ENCODE data around the gene RPIA.
"Not testable (repeated sequence)": the region's sequence is repeated elsewhere in the genome, so short reads cannot be mapped to it uniquely, and the experiment has no call there.

RPIA gene

DNA sequence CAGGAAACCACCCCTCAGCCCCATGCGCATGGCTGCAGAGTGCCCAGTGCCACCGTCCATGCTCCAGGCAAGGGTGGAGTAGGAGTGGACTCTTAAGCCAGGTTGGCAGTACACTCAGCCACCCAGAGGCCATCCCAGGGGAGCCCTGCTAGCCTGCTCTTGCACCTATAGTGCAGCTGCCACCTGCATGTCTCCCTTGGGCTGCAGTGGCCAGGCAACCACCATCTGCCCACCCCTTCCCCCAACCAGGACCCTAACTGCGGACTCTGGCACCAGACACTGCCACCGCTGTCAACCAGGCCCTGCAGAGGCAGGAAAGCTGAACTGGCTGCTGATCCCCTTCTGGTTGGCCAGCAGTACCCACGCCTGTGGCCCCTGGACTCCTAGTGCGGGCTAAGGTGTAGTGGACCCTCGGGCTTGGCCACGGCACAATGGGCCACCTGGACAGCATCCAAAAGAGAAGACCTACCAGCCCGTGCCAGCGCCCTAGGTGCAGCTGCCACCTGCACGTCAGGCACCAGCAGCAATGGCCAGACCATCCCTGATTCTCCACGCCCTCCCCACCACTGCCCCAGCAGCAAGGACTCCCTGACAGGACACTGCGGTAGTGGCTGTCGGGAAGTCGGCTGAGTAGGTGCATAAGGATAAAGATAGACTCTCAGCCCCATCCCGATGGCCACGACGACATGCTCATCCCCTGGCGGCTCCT lies 72.8 kb downstream of the RPIA start:
- H3K4me1 ChIP-seq (ENCODE audit: control extremely low read depth in 1 of 4, control insufficient read depth in 4 of 4, insufficient read depth in 4 of 4, low read length in 3 of 4): peaks cover 0 to 16% (median 11%) of the 10 kb centered on the region in 4 experiments
- peak overlapping the region in 2 of 7 experiments; percentile 55 to 61 for H3K4me3 ChIP-seq (ENCODE audit: control insufficient read depth in 1 of 7, extremely low read depth in 1 of 7, insufficient read depth in 4 of 7, low read depth in 2 of 7, low read length in 6 of 7)
- ChIA-PET CTCF (no interaction called here), POLR2A (no interaction called here)
- H3K27me3 ChIP-seq (replicated peaks in 2 of 5; ENCODE audit: control insufficient read depth in 4 of 5, insufficient read depth in 5 of 5, low read length in 4 of 5): peaks cover 0 to 22% (median 0%) of the 10 kb centered on the region in 5 experiments
- no peak overlapping the region for H3K27ac ChIP-seq (ENCODE audit: insufficient read depth in 1 of 2, low read depth in 1 of 2, low read length in 2 of 2, poor library complexity in 1 of 2, severe bottlenecking in 2 of 2)
- WGBS (ENCODE audit: insufficient coverage): 90% methylated on average over 14 of the region's 19 CpGs
- no peak for DNase-seq
- peaks cover 0 to 3% (median 1%) of the 10 kb centered on the region in 5 experiments for H3K9me3 ChIP-seq (ENCODE audit: control extremely low read depth in 1 of 5, control insufficient read depth in 4 of 5, insufficient read depth in 2 of 5, low read depth in 1 of 5, low read length in 4 of 5)
- no peaks in the 10 kb centered on the region for H3K36me3 ChIP-seq (ENCODE audit: control insufficient read depth in 4 of 4, insufficient read depth in 4 of 4, low read length in 3 of 4)

- peak in 1 of 3 donors; percentile 36 for DNase-seq
- ChIA-PET CTCF (interaction anchor here (1.3 kb wide), 1 partner anchor 18 kb away, joined by 3 read pairs; no protein-coding TSS in a partner anchor), POLR2A (no interaction called here)
- WGBS (ENCODE audit: insufficient coverage): 35% methylated on average over 18 of the region's 22 CpGs
- Histone ChIP-seq H3K27ac (ENCODE audit: insufficient read depth in 1 of 2, low read depth in 1 of 2, low read length in 2 of 2, poor library complexity in 1 of 2, severe bottlenecking in 2 of 2) (no peak overlapping the region), H3K36me3 (ENCODE audit: control insufficient read depth in 4 of 4, insufficient read depth in 4 of 4, low read length in 3 of 4) (no peaks in the 10 kb centered on the region), H3K9me3 (ENCODE audit: control extremely low read depth in 1 of 5, control insufficient read depth in 4 of 5, insufficient read depth in 2 of 5, low read depth in 1 of 5, low read length in 4 of 5) (peaks cover 0 to 3% (median 0%) of the 10 kb centered on the region in 5 experiments), H3K4me3 (ENCODE audit: control insufficient read depth in 1 of 7, extremely low read depth in 1 of 7, insufficient read depth in 4 of 7, low read depth in 2 of 7, low read length in 6 of 7) (peak overlapping the region in 5 of 7 experiments; percentile 20 to 68 (median 55)), H3K27me3 (replicated peaks in 2 of 5; ENCODE audit: control insufficient read depth in 4 of 5, insufficient read depth in 5 of 5, low read length in 4 of 5) (peaks cover 0 to 22% (median 0%) of the 10 kb centered on the region in 5 experiments), H3K4me1 (ENCODE audit: control extremely low read depth in 1 of 4, control insufficient read depth in 4 of 4, insufficient read depth in 4 of 4, low read length in 3 of 4) (peaks cover 0 to 16% (median 11%) of the 10 kb centered on the region in 4 experiments)
Measured at GRCh38 chr2:88764850-88765153, 73.3 kb downstream of the RPIA start.

DNA sequence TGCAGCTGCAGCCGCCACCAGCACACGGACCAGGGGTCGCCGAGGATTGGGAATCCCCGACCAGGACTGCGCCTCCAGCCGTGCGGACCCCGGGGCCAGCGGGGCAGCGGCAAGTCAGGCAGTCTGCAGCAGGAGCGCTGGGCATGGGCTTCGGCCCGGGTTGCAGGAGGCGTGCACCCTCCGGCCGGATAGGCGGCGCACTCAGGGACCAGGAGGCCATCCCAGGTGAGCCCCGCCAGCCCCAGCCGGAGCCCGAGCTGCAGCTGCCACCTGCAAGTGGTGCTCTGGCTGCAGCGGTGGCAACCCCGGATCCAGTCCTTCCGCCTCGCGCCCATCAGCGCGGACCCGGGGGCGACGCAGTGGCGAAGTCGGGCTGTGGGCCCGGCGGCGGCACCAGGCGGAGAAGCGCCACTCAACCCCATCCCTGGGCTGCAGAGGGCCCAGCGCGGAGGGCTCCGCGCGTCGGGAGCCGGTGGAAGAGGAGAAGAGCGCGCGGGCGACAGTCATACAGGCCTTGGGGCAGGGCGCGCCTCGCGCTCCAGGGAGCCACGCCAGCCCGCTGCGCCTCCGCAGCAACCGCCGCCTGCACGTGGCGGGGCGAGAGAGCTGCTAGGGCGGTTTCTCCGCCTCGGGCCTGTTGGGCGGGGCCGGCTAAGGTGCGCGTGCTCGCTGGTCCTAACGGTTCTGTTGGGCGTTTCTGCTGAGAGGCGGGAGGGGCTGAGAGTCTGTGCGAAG lies 73.8 kb downstream of the RPIA start:
- Histone ChIP-seq H3K36me3 (ENCODE audit: control insufficient read depth in 4 of 4, insufficient read depth in 4 of 4, low read length in 3 of 4) (no peaks in the 10 kb centered on the region), H3K27ac (ENCODE audit: insufficient read depth in 1 of 2, low read depth in 1 of 2, low read length in 2 of 2, poor library complexity in 1 of 2, severe bottlenecking in 2 of 2) (no peak overlapping the region), H3K27me3 (replicated peaks in 2 of 5; ENCODE audit: control insufficient read depth in 4 of 5, insufficient read depth in 5 of 5, low read length in 4 of 5) (peaks cover 0 to 22% (median 0%) of the 10 kb centered on the region in 5 experiments), H3K4me3 (ENCODE audit: control insufficient read depth in 1 of 7, extremely low read depth in 1 of 7, insufficient read depth in 4 of 7, low read depth in 2 of 7, low read length in 6 of 7) (peak overlapping the region in 6 of 7 experiments; percentile 20 to 68 (median 50)), H3K4me1 (ENCODE audit: control extremely low read depth in 1 of 4, control insufficient read depth in 4 of 4, insufficient read depth in 4 of 4, low read length in 3 of 4) (peaks cover 0 to 16% (median 11%) of the 10 kb centered on the region in 4 experiments), H3K9me3 (ENCODE audit: control extremely low read depth in 1 of 5, control insufficient read depth in 4 of 5, insufficient read depth in 2 of 5, low read depth in 1 of 5, low read length in 4 of 5) (peaks cover 0 to 2% (median 0%) of the 10 kb centered on the region in 5 experiments)
- ChIA-PET CTCF (interaction anchor here (1.0 to 1.3 kb wide), 2 partner anchors 11 to 18 kb away, joined by 3 to 6 read pairs; no protein-coding TSS in a partner anchor), POLR2A (no interaction called here)
- WGBS (ENCODE audit: insufficient coverage): 2% methylated on average over 70 of the region's 75 CpGs
- peak; percentile 54 to 87 (median 81) for DNase-seq

DNA sequence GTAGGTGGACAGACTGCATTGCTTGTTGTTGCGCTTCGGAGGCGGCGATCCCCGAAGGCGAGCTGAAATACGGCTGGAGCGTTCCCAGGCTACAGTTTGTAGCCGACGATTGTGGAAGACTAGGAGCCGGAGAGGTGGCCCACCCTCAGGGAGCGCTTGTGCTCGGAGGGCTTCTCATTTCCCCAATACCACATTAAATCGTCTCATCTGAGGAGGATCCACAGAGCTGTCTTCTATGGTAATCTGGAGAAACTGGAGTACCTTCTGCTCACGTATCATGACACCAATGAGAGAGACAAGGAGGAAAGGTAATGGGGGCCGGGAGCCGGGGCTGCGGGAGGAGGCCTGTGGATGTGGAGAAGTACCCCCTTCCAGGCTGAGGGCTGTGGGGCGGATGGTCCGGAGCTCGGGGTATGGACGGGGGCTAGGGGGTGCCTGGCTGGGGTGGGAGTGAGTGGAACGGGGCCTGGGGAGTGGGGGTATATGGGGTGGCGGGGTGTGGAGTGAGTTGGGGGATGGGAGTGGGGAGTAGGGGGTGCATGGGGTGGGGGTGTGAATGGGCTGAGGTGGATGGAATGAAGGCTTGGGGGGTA lies 74.5 kb downstream of the RPIA start:
- H3K27me3 ChIP-seq (replicated peaks in 2 of 5; ENCODE audit: control insufficient read depth in 4 of 5, insufficient read depth in 5 of 5, low read length in 4 of 5): peaks cover 0 to 22% (median 0%) of the 10 kb centered on the region in 5 experiments
- WGBS (ENCODE audit: insufficient coverage): 24% methylated on average over 13 of the region's 24 CpGs
- H3K27ac ChIP-seq (ENCODE audit: insufficient read depth in 1 of 2, low read depth in 1 of 2, low read length in 2 of 2, poor library complexity in 1 of 2, severe bottlenecking in 2 of 2); DNase-seq; H3K36me3 ChIP-seq (ENCODE audit: control insufficient read depth in 4 of 4, insufficient read depth in 4 of 4, low read length in 3 of 4); POLR2A ChIA-PET; H3K9me3 ChIP-seq (ENCODE audit: control extremely low read depth in 1 of 5, control insufficient read depth in 4 of 5, insufficient read depth in 2 of 5, low read depth in 1 of 5, low read length in 4 of 5): not testable (repeated sequence)
- CTCF ChIA-PET: interaction anchor here (1.0 to 1.3 kb wide), 2 partner anchors 12 to 19 kb away, joined by 3 to 6 read pairs; no protein-coding TSS in a partner anchor
- H3K4me1 ChIP-seq (ENCODE audit: control extremely low read depth in 1 of 4, control insufficient read depth in 4 of 4, insufficient read depth in 4 of 4, low read length in 3 of 4): peaks cover 0 to 16% (median 12%) of the 10 kb centered on the region in 4 experiments
- peak overlapping the region in 6 of 7 experiments; percentile 40 to 68 (median 50) for H3K4me3 ChIP-seq (ENCODE audit: control insufficient read depth in 1 of 7, extremely low read depth in 1 of 7, insufficient read depth in 4 of 7, low read depth in 2 of 7, low read length in 6 of 7)

DNA sequence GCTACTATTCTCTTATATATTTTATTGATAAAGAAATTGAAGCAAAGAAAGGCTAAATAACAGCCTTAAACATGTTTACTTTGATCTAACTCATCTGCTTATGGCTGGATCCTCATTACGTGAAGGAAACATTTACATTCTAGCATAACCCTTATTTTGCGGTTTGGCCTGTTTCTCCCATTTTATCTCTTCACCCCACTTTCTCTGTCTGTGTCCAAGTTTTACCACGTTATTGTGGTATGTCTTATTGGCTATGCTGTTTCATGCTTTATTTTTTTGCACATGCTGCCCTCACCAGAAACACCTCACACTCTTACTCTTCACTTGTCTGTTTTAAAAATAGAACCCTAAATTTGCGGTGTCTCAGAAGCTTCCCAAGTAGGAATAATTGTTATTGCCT lies 78.5 kb downstream of the RPIA start:
- WGBS (ENCODE audit: insufficient coverage): no CpG with 5 or more reads among the region's 4 CpGs
- Histone ChIP-seq H3K4me1 (ENCODE audit: control extremely low read depth in 1 of 4, control insufficient read depth in 4 of 4, insufficient read depth in 4 of 4, low read length in 3 of 4) (peaks cover 0 to 14% (median 11%) of the 10 kb centered on the region in 4 experiments), H3K9me3 (ENCODE audit: control extremely low read depth in 1 of 5, control insufficient read depth in 4 of 5, insufficient read depth in 2 of 5, low read depth in 1 of 5, low read length in 4 of 5) (peaks cover 0 to 1% (median 0%) of the 10 kb centered on the region in 5 experiments), H3K27me3 (replicated peaks in 2 of 5; ENCODE audit: control insufficient read depth in 4 of 5, insufficient read depth in 5 of 5, low read length in 4 of 5) (peaks cover 0 to 10% (median 0%) of the 10 kb centered on the region in 5 experiments), H3K36me3 (ENCODE audit: control insufficient read depth in 4 of 4, insufficient read depth in 4 of 4, low read length in 3 of 4) (no peaks in the 10 kb centered on the region), H3K27ac (ENCODE audit: insufficient read depth in 1 of 2, low read depth in 1 of 2, low read length in 2 of 2, poor library complexity in 1 of 2, severe bottlenecking in 2 of 2) (no peak overlapping the region), H3K4me3 (ENCODE audit: control insufficient read depth in 1 of 7, extremely low read depth in 1 of 7, insufficient read depth in 4 of 7, low read depth in 2 of 7, low read length in 6 of 7) (no peak overlapping the region)
- ChIA-PET POLR2A (no interaction called here), CTCF (no interaction called here)
- peak in 1 of 3 donors; percentile 23 for DNase-seq

DNA sequence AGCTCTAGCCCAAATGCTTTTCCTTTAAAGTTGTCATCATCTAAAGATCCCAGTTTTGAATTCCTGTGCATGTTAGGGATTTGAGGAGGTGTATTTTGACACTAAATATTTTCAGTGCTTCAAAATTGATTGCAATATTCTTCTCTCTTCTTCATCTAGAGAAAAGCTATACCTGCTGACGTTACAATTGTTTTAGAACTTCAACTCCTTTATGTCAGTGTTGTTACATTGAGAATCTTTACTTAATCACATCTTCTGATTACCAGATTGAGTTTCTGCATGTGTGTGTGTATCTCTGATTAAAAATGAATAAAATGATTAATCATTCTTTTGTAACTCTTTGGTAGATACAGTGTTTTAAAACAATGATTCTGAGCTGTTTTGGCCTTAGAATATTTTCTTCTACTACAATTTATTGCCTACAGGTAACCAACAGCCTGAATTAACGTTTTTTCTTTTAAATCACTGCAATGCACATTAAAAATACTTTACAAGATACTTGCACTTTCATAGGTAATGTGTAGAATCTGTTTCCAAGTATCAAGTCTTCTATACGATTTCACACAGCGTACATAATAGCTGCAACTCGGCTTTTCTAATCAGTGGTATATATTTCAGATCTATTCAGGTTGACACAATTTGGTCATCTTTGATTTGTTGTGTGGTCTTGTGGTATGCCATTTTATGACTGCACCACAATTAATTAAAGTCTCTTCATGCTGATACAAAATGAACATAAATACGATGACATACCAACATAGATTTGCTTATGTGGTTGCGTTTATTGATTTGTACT lies 82.0 kb downstream of the RPIA start:
- CTCF ChIA-PET; H3K9me3 ChIP-seq (ENCODE audit: control extremely low read depth in 1 of 5, control insufficient read depth in 4 of 5, insufficient read depth in 2 of 5, low read depth in 1 of 5, low read length in 4 of 5); H3K27me3 ChIP-seq (replicated peaks in 2 of 5; ENCODE audit: control insufficient read depth in 4 of 5, insufficient read depth in 5 of 5, low read length in 4 of 5); DNase-seq; H3K4me1 ChIP-seq (ENCODE audit: control extremely low read depth in 1 of 4, control insufficient read depth in 4 of 4, insufficient read depth in 4 of 4, low read length in 3 of 4); H3K4me3 ChIP-seq (ENCODE audit: control insufficient read depth in 1 of 7, extremely low read depth in 1 of 7, insufficient read depth in 4 of 7, low read depth in 2 of 7, low read length in 6 of 7); POLR2A ChIA-PET; H3K27ac ChIP-seq (ENCODE audit: insufficient read depth in 1 of 2, low read depth in 1 of 2, low read length in 2 of 2, poor library complexity in 1 of 2, severe bottlenecking in 2 of 2); H3K36me3 ChIP-seq (ENCODE audit: control insufficient read depth in 4 of 4, insufficient read depth in 4 of 4, low read length in 3 of 4): not testable (repeated sequence)
- 94% methylated on average over 3 of the region's 7 CpGs for WGBS (ENCODE audit: insufficient coverage)

Data from common myeloid progenitor, CD34-positive (primary cell).